ENCODE data around the gene TIGD7. TPM values are rescaled to one million over a fixed set of nuclear protein-coding genes. Genes with fewer than 3 reads are reported as not detected.

TIGD7 gene
- total and polyA plus RNA-seq, 2 of the 13 experiments (the other 11 are each of a cell fraction or from before 2014, with no cell fraction given): not detected

GRCh38 chr16:3349175-3349574, 43.9 kb upstream of the TIGD7 start:
- CTCF ChIA-PET (ENCODE audit: low intra/inter-chr PET ratio, low total read pairs): no interaction called here
- H3K4me1 ChIP-seq (ENCODE audit: insufficient read depth, low read length): no peaks in the 10 kb centered on the region
- H4K20me1 ChIP-seq (ENCODE audit: insufficient read depth, low read length): no peaks in the 10 kb centered on the region
- no peak overlapping the region for H3K4me3 ChIP-seq (replicated peaks in 1 of 3; ENCODE audit: insufficient read depth in 1 of 3, low read depth in 2 of 3, low read length in 3 of 3)
- no TSS peak for BruUV-seq (replicated peaks)
- no peak overlapping the region for H3K27ac ChIP-seq (ENCODE audit: extremely low read length, insufficient read depth, low read length)
- intact Hi-C loops (cut with micrococcal nuclease; ENCODE audit: unreplicated experiment) (no loop called here), in situ Hi-C loops (cut with HindIII; ENCODE audit: extremely low pct_ligation_motif_present, low pct_unique_long_range_greater_than_20kb) (no loop called here)
- no peaks in the 10 kb centered on the region for H3K36me3 ChIP-seq (replicated peaks in 1 of 2; ENCODE audit: control insufficient read depth in 1 of 2, insufficient read depth in 2 of 2, low read length in 2 of 2)
- no peaks in the 10 kb centered on the region for H3K9me3 ChIP-seq (ENCODE audit: low read length)
- no peak overlapping the region for H2AFZ ChIP-seq (ENCODE audit: low read length)
- peaks cover 0 to 8% of the 10 kb centered on the region in 2 experiments; a peak in 2 of 5 replicates for H3K27me3 ChIP-seq (ENCODE audit: control insufficient read depth in 1 of 2, insufficient read depth in 2 of 2, low read length in 2 of 2)
- DNase-seq (ENCODE audit: low spot score) (no peak), ATAC-seq (no peak), FAIRE-seq (no peak)
- WGBS (ENCODE audit: low lambda C conversion rate): 54% methylated on average over 13 of the region's 13 CpGs
- H3K9ac ChIP-seq (ENCODE audit: insufficient read depth, low read depth, low read length): no peak overlapping the region
- no peak overlapping the region for H3K4me2 ChIP-seq (ENCODE audit: low read depth, low read length)
- POLR2A ChIA-PET: no interaction called here
- TF ChIP-seq ZBTB10 (CRISPR knock-in tag; IDR thresholded peaks at IDR 0.05; ENCODE audit: borderline replicate concordance) (no peak), RARA (CRISPR knock-in tag; IDR thresholded peaks at IDR 0.05) (no peak), ZNF772 (CRISPR knock-in tag; IDR thresholded peaks at IDR 0.05) (no peak), ZNF746 (CRISPR knock-in tag; IDR thresholded peaks at IDR 0.05) (no peak), ZNF460 (CRISPR knock-in tag; IDR thresholded peaks at IDR 0.05; ENCODE audit: borderline replicate concordance) (no peak), ZNF737 (CRISPR knock-in tag; IDR thresholded peaks at IDR 0.05; ENCODE audit: borderline replicate concordance) (no peak), NFE2 (CRISPR knock-in tag; IDR thresholded peaks at IDR 0.05) (no peak), ZNF431 (CRISPR knock-in tag; IDR thresholded peaks at IDR 0.05; ENCODE audit: borderline replicate concordance, low read depth) (no peak), CREBL2 (CRISPR knock-in tag; IDR thresholded peaks at IDR 0.05; ENCODE audit: borderline replicate concordance) (no peak), ZNF253 (CRISPR knock-in tag; IDR thresholded peaks at IDR 0.05; ENCODE audit: borderline replicate concordance) (no peak), ZMYM3 (CRISPR knock-in tag; IDR thresholded peaks at IDR 0.05) (no peak), THAP7 (CRISPR knock-in tag; IDR thresholded peaks at IDR 0.05) (no peak), TBX3 (IDR thresholded peaks at IDR 0.05; ENCODE audit: borderline replicate concordance) (no peak), KMT2B (CRISPR knock-in tag; IDR thresholded peaks at IDR 0.05) (no peak), SALL2 (CRISPR knock-in tag; IDR thresholded peaks at IDR 0.05) (no peak), ZNF136 (CRISPR knock-in tag; IDR thresholded peaks at IDR 0.05; ENCODE audit: low read depth) (no peak), E2F2 (CRISPR knock-in tag; IDR thresholded peaks at IDR 0.05; ENCODE audit: borderline replicate concordance) (no peak), MAFF (IDR thresholded peaks at IDR 0.05; ENCODE audit: low read depth, low read length) (no peak), FOXP4 (CRISPR knock-in tag; IDR thresholded peaks at IDR 0.05) (no peak)
- H3K79me2 ChIP-seq (ENCODE audit: insufficient read depth, low read length): no peaks in the 10 kb centered on the region

Measured in HepG2 (cell line).